ENCODE data around the gene ADGRB2.

ADGRB2 gene

GRCh38 chr1:31697369-31697984, 66.7 kb downstream of the ADGRB2 start:
- DNase-seq = no peak

GRCh38 chr1:31696242-31696641, 67.9 kb downstream of the ADGRB2 start:
- DNase-seq = no peak

GRCh38 chr1:31695327-31695726, 68.8 kb downstream of the ADGRB2 start:
- DNase-seq = no peak

- DNase-seq = no peak
Measured at GRCh38 chr1:31694964-31695313, 69.2 kb downstream of the ADGRB2 start.

GRCh38 chr1:31694069-31694963, 69.8 kb downstream of the ADGRB2 start:
- DNase-seq = no peak

- DNase-seq = no peak
Measured at GRCh38 chr1:31693231-31693630, 70.9 kb downstream of the ADGRB2 start.

- DNase-seq = no peak
Measured at GRCh38 chr1:31691951-31692350, 72.2 kb downstream of the ADGRB2 start.

GRCh38 chr1:31691446-31691845, 72.7 kb downstream of the ADGRB2 start:
- DNase-seq = no peak

GRCh38 chr1:31690921-31691320, 73.2 kb downstream of the ADGRB2 start:
- no peak for DNase-seq

- DNase-seq = no peak
Measured at GRCh38 chr1:31689854-31690253, 74.3 kb downstream of the ADGRB2 start.

- no peak for DNase-seq
Measured at GRCh38 chr1:31689379-31689778, 74.8 kb downstream of the ADGRB2 start.

GRCh38 chr1:31688233-31688918, 75.8 kb downstream of the ADGRB2 start:
- no peak for DNase-seq

- DNase-seq = no peak
Measured at GRCh38 chr1:31687601-31688000, 76.5 kb downstream of the ADGRB2 start.

GRCh38 chr1:31685795-31686194, 78.3 kb downstream of the ADGRB2 start:
- no peak for DNase-seq

GRCh38 chr1:31683997-31684396, 80.1 kb downstream of the ADGRB2 start:
- DNase-seq = no peak

- no peak for DNase-seq
Measured at GRCh38 chr1:31681415-31681814, 82.7 kb downstream of the ADGRB2 start.

GRCh38 chr1:31679676-31680230, 84.4 kb downstream of the ADGRB2 start:
- no peak for DNase-seq

- DNase-seq = no peak
Measured at GRCh38 chr1:31679091-31679490, 85.0 kb downstream of the ADGRB2 start.

- DNase-seq = no peak
Measured at GRCh38 chr1:31678681-31679080, 85.5 kb downstream of the ADGRB2 start.

GRCh38 chr1:31677949-31678348, 86.2 kb downstream of the ADGRB2 start:
- DNase-seq = no peak

- DNase-seq = no peak
Measured at GRCh38 chr1:31677401-31677800, 86.7 kb downstream of the ADGRB2 start.
